Mesothelial cell of epicardium (in vitro differentiated cells): ENCODE results near the gene LHFPL4. TPM values are rescaled to one million over a fixed set of nuclear protein-coding genes. Genes with fewer than 3 reads are reported as not detected.

ENCODE experiments used
- DNase-seq, 2 experiments: peaks; one replicate each; pipeline ENCODE4 v3.0.0; 2021; ENCODE audit warnings: low spot score in 2 of 2; ENCODE audit not compliant: unreplicated experiment in 2 of 2
- H3K27ac Mint-ChIP-seq: 2 replicates; pipeline ENCODE4 v1.8.0; 2021; ENCODE audit warnings: mixed read lengths
- H3K27me3 Mint-ChIP-seq: 2 replicates; pipeline ENCODE4 v1.8.0; 2021; ENCODE audit warnings: low read depth, mixed read lengths
- H3K36me3 Mint-ChIP-seq: 2 replicates; pipeline ENCODE4 v1.8.0; 2021; ENCODE audit warnings: mixed read lengths
- H3K4me1 Mint-ChIP-seq: 2 replicates; pipeline ENCODE4 v1.8.0; 2021; ENCODE audit warnings: mixed read lengths
- H3K4me3 Mint-ChIP-seq: 2 replicates; pipeline ENCODE4 v1.8.0; 2021; ENCODE audit warnings: mild to moderate bottlenecking, moderate library complexity, mixed read lengths
- H3K9me3 Mint-ChIP-seq: 2 replicates; pipeline ENCODE4 v1.8.0; 2021; ENCODE audit warnings: mixed read lengths
- CTCF ChIP-seq: fragments of 200-600 bp; sonication (generic); IDR thresholded peaks from one replicate; pipeline ENCODE4 v1.5.0; 2021; ENCODE audit warnings: antibody characterized with exemption; ENCODE audit not compliant: unreplicated experiment
- total RNA-seq: library from RNA; stranded (reverse); gene quantifications from 3 replicates; pipeline ENCODE4 v1.2.1, GENCODE V29; 2021

Gene LHFPL4
- total RNA-seq, 1 donor from 2014 or later = not detected

- H3K4me3 Mint-ChIP-seq = no peak overlapping the region
Observed at GRCh38 chr3:9549600-9549999, 4.0 kb downstream of the LHFPL4 start.

GRCh38 chr3:9548991-9549390, 4.6 kb downstream of the LHFPL4 start:
- Mint-ChIP-seq H3K36me3 (peaks cover 2% of the 10 kb centered on the region), H3K27me3 (peaks cover 65% of the 10 kb centered on the region), H3K9me3 (no peaks in the 10 kb centered on the region), H3K27ac (no peak overlapping the region), H3K4me3 (no peak overlapping the region), H3K4me1 (peaks cover 2% of the 10 kb centered on the region)
- DNase-seq = no peak
- TF ChIP-seq CTCF = no peak

More at GRCh38 chr3:9549600-9549999, 4.0 kb downstream of the LHFPL4 start:
- DNase-seq = no peak
- TF ChIP-seq CTCF = no peak
- Mint-ChIP-seq H3K27ac (no peak overlapping the region), H3K9me3 (no peaks in the 10 kb centered on the region), H3K36me3 (peaks cover 2% of the 10 kb centered on the region), H3K4me1 (peaks cover 2% of the 10 kb centered on the region), H3K27me3 (peaks cover 69% of the 10 kb centered on the region)

GRCh38 chr3:9542182-9542581, 11.4 kb downstream of the LHFPL4 start:
- no peak overlapping the region for H3K27ac Mint-ChIP-seq
- H3K4me1 Mint-ChIP-seq = no peaks in the 10 kb centered on the region
- no peaks in the 10 kb centered on the region for H3K9me3 Mint-ChIP-seq
- no peak overlapping the region for H3K4me3 Mint-ChIP-seq
- TF ChIP-seq CTCF = no peak
- H3K27me3 Mint-ChIP-seq = peaks cover 19% of the 10 kb centered on the region
- H3K36me3 Mint-ChIP-seq = no peaks in the 10 kb centered on the region
- DNase-seq = no peak

- Mint-ChIP-seq H3K4me1 (no peaks in the 10 kb centered on the region), H3K4me3 (no peak overlapping the region), H3K27me3 (peaks cover 23% of the 10 kb centered on the region), H3K27ac (no peak overlapping the region), H3K9me3 (no peaks in the 10 kb centered on the region), H3K36me3 (no peaks in the 10 kb centered on the region)
- DNase-seq = no peak
- TF ChIP-seq CTCF = no peak
Observed at GRCh38 chr3:9536212-9536611, 17.4 kb downstream of the LHFPL4 start.

GRCh38 chr3:9534429-9534828, 19.2 kb downstream of the LHFPL4 start:
- H3K27ac Mint-ChIP-seq = no peak overlapping the region
- DNase-seq = no peak
- no peaks in the 10 kb centered on the region for H3K36me3 Mint-ChIP-seq
- H3K4me3 Mint-ChIP-seq = no peak overlapping the region
- no peak for TF ChIP-seq CTCF
- H3K27me3 Mint-ChIP-seq = peaks cover 27% of the 10 kb centered on the region
- no peaks in the 10 kb centered on the region for H3K9me3 Mint-ChIP-seq
- H3K4me1 Mint-ChIP-seq = no peaks in the 10 kb centered on the region

GRCh38 chr3:9525078-9525477, 28.5 kb downstream of the LHFPL4 start:
- H3K9me3 Mint-ChIP-seq = peaks cover 11% of the 10 kb centered on the region

More at GRCh38 chr3:9525078-9525477, 28.5 kb downstream of the LHFPL4 start:
- H3K4me3 Mint-ChIP-seq = no peak overlapping the region
- H3K27me3 Mint-ChIP-seq = peaks cover 37% of the 10 kb centered on the region
- no peaks in the 10 kb centered on the region for H3K4me1 Mint-ChIP-seq
- H3K36me3 Mint-ChIP-seq = no peaks in the 10 kb centered on the region
- H3K27ac Mint-ChIP-seq = no peak overlapping the region
- DNase-seq = no peak
- TF ChIP-seq CTCF = no peak
